ENCODE data around the gene ACCSL.

ACCSL gene

GRCh38 chr11:44036811-44037657 lies 10.7 kb upstream of the ACCSL start:
- CTCF ChIA-PET, result interaction anchor here (0.6 to 17.9 kb wide), 24 partner anchors 9 to 207 kb away, joined by 3 to 444 read pairs (median 4); partner anchors contain the start of genes ACCSL, ALKBH3 and C11orf96
- H3K4me3 ChIP-seq (ENCODE audit: low read depth, low read length), result no peak overlapping the region
- POLR2A ChIA-PET, result interaction anchor here (0.6 to 2.6 kb wide), 2 partner anchors 94 to 148 kb away, joined by 3 to 15 read pairs; partner anchors contain the start of gene C11orf96
- DNase-seq (ENCODE audit: low read depth, low spot score), result peak; percentile 41
- peak; percentile 83 for TF ChIP-seq CTCF (IDR thresholded peaks at IDR 0.05; ENCODE audit: insufficient read depth, low read length, missing control alignments)

DNA sequence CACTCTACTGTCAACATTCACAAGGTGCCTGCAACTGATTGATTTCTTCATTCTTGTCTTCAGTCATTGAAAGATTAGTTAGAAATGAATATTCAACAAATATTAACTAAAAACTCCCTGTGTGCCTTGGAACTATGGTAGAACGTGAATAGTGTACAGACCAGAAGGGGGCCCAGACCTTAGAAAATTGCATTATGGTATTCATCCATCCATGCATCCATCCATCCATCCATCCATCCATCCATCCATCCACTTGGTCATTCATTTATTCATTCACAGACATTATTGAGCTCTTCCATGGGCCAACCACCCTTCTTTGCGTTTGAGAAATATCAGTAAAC lies 10.2 kb upstream of the ACCSL start:
- no peak overlapping the region for H3K4me3 ChIP-seq (ENCODE audit: low read depth, low read length)
- CTCF ChIA-PET, result interaction anchor here (0.6 to 17.9 kb wide), 27 partner anchors 9 to 207 kb away, joined by 3 to 444 read pairs (median 5); partner anchors contain the start of genes ACCSL, ALKBH3 and C11orf96
- TF ChIP-seq CTCF (IDR thresholded peaks at IDR 0.05; ENCODE audit: insufficient read depth, low read length, missing control alignments), result no peak
- no peak for DNase-seq (ENCODE audit: low read depth, low spot score)
- POLR2A ChIA-PET, result interaction anchor here (0.6 to 2.6 kb wide), 2 partner anchors 95 to 149 kb away, joined by 3 to 15 read pairs; partner anchors contain the start of gene C11orf96

GRCh38 chr11:44043157-44043556 lies 4.6 kb upstream of the ACCSL start:
- no peak overlapping the region for H3K4me3 ChIP-seq (ENCODE audit: low read depth, low read length)
- DNase-seq (ENCODE audit: low read depth, low spot score), result no peak
- POLR2A ChIA-PET, result interaction anchor here (1.5 kb wide), 1 partner anchor 101 kb away, joined by 4 read pairs; the partner anchor contains the start of gene C11orf96
- CTCF ChIA-PET, result interaction anchor here (0.7 to 17.9 kb wide), 9 partner anchors 11 to 149 kb away, joined by 3 to 444 read pairs (median 6); partner anchors contain the start of genes ACCS and C11orf96
- TF ChIP-seq CTCF (IDR thresholded peaks at IDR 0.05; ENCODE audit: insufficient read depth, low read length, missing control alignments), result no peak

DNA sequence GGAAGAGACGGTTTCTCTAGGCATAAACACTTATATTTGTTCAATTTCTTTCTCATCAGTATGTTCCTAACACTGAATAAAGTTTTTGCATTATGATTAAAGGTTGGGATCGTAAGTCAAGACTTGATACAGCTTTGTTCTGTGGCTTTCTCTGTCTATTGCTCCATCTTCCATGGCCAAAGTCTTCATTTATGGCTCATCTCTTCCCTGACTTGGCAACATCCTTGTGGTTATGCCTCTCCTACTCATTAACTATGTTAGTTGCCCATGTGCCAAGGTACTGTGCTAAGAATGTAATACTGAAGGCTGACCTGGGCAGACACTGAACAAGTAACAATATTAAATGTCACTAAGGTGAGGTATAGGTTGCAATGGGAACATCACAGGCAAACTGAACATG lies 1.6 kb upstream of the ACCSL start:
- no peak for TF ChIP-seq CTCF (IDR thresholded peaks at IDR 0.05; ENCODE audit: insufficient read depth, low read length, missing control alignments)
- POLR2A ChIA-PET, result no interaction called here
- CTCF ChIA-PET, result interaction anchor here (0.8 to 17.9 kb wide), 6 partner anchors 8 to 152 kb away, joined by 3 to 444 read pairs (median 3); partner anchors contain the start of gene ACCS
- no peak for DNase-seq (ENCODE audit: low read depth, low spot score)
- H3K4me3 ChIP-seq (ENCODE audit: low read depth, low read length), result no peak overlapping the region

DNA sequence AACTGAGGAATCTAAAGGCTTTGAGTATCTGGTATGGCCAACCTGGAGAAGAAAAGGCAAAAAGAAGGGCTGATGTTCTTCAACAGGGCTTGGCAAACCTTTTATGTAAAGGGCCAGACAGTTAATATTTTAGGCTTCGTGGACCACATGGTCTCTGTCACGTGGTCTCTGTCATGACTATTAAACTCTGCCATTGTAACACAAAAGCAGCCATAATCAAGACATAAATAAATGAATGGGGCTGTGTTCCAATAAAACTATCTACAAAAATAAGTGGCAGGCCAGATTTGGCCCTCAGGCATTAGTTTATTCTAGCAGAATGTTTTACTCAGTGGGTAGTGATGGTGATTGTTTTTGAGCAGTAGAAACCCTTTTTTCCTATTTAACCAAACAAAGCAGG lies 483 bp upstream of the ACCSL start:
- CTCF ChIA-PET, result interaction anchor here (17.9 kb wide), 1 partner anchor 154 kb away, joined by 444 read pairs; no protein-coding TSS in a partner anchor
- POLR2A ChIA-PET, result no interaction called here
- H3K4me3 ChIP-seq (ENCODE audit: low read depth, low read length), result no peak overlapping the region
- DNase-seq (ENCODE audit: low read depth, low spot score), result no peak
- no peak for TF ChIP-seq CTCF (IDR thresholded peaks at IDR 0.05; ENCODE audit: insufficient read depth, low read length, missing control alignments)

DNA sequence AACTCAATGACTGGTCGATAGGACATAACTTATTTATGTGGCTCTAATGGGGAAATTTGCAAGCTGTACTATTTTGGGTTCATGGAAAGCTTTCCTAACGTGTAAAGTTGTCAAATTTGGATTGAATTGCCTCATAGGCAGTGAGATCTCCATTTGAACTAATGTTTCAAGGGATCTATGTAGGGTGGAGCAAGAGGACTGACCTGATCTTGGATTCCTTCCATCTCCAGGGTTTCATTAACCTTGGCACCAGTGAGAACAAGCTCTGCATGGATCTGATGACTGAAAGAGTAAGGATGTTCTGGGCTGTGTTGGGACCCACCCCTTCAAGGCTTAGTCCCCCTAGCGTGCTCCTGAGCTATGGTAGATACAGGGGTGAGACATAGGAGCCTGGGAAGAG lies 2.1 kb downstream of the ACCSL start:
- ChIA-PET CTCF (interaction anchor here (0.7 to 1.1 kb wide), 4 partner anchors 10 to 160 kb away, joined by 3 to 4 read pairs (median 4); no protein-coding TSS in a partner anchor), POLR2A (no interaction called here)
- no peak for DNase-seq (ENCODE audit: low read depth, low spot score)
- TF ChIP-seq CTCF (IDR thresholded peaks at IDR 0.05; ENCODE audit: insufficient read depth, low read length, missing control alignments), result no peak
- no peak overlapping the region for H3K4me3 ChIP-seq (ENCODE audit: low read depth, low read length)
